ENCODE results near the gene JAK2.

GRCh38 chr9:4997631-4998030 is 12.6 kb downstream of the JAK2 start:
- TF ChIP-seq CTCF (IDR thresholded peaks at IDR 0.05): no peak
- no peak for TF ChIP-seq ELF1 (IDR thresholded peaks at IDR 0.05)
- no peak for TF ChIP-seq CHD2 (IDR thresholded peaks at IDR 0.05; ENCODE audit: low read length, partially characterized antibody)
- TF ChIP-seq EZH2phosphoT487 (IDR thresholded peaks at IDR 0.05; ENCODE audit: borderline replicate concordance, low read depth): no peak
- no peak for TF ChIP-seq ZBTB33 (IDR thresholded peaks at IDR 0.05; ENCODE audit: borderline replicate concordance, low read depth)
- TF ChIP-seq MAX (IDR thresholded peaks at IDR 0.05; ENCODE audit: low read depth): no peak
